HepG2 (cell line): ENCODE data around the gene WWP2. TPM values are rescaled to one million over a fixed set of nuclear protein-coding genes. Genes with fewer than 3 reads are reported as not detected.

ENCODE experiments used
- CBFB ChIP-seq: sonication (generic); formaldehyde crosslinking; IDR thresholded peaks from 2 replicates; pipeline ENCODE4 v1.4.0; 2020; ENCODE audit warnings: missing genetic modification reagents
- NCOA5 ChIP-seq: sonication (generic); formaldehyde crosslinking; IDR thresholded peaks from 2 replicates; pipeline ENCODE4 v1.4.0; 2020; ENCODE audit warnings: missing genetic modification reagents
- RFX3 ChIP-seq: IDR thresholded peaks from 2 replicates; pipeline ENCODE4 v1.6.1; 2016; ENCODE audit warnings: missing biosample characterization, missing genetic modification reagents
- TEAD2 ChIP-seq: sonication (generic); formaldehyde crosslinking; IDR thresholded peaks from 2 replicates; pipeline ENCODE4 v1.9.0; 2021; ENCODE audit warnings: missing genetic modification reagents
- THAP11 ChIP-seq: IDR thresholded peaks from 2 replicates; pipeline ENCODE4 v1.6.1; 2016; ENCODE audit warnings: missing biosample characterization, missing genetic modification reagents
- WIZ ChIP-seq: sonication (generic); formaldehyde crosslinking; IDR thresholded peaks from 2 replicates; pipeline ENCODE4 v1.5.1; 2020; ENCODE audit warnings: mild to moderate bottlenecking, missing genetic modification reagents
- ZFP90 ChIP-seq: sonication (generic); formaldehyde crosslinking; IDR thresholded peaks from 2 replicates; pipeline ENCODE4 v1.8.0; 2022; ENCODE audit warnings: missing genetic modification reagents, mild to moderate bottlenecking, inconsistent platforms, borderline replicate concordance
- ZNF138 ChIP-seq: sonication (generic); formaldehyde crosslinking; IDR thresholded peaks from 2 replicates; pipeline ENCODE4 v1.5.0; 2020; ENCODE audit warnings: mild to moderate bottlenecking, low read depth, missing genetic modification reagents
- ZNF33A ChIP-seq: sonication (generic); formaldehyde crosslinking; IDR thresholded peaks from 2 replicates; pipeline ENCODE4 v1.5.1; 2020; ENCODE audit warnings: missing genetic modification reagents, mild to moderate bottlenecking, moderate library complexity, borderline replicate concordance
- ZNF747 ChIP-seq: sonication (generic); formaldehyde crosslinking; IDR thresholded peaks from 2 replicates; pipeline ENCODE4 v1.8.1; 2023; ENCODE audit warnings: missing genetic modification reagents, mild to moderate bottlenecking, borderline replicate concordance
- ZSCAN25 ChIP-seq: sonication (generic); formaldehyde crosslinking; IDR thresholded peaks from 2 replicates; pipeline ENCODE4 v1.8.0; 2022; ENCODE audit warnings: mild to moderate bottlenecking, missing genetic modification reagents
- polyA plus RNA-seq, 8 experiments: library from polyadenylated mRNA; depleted of rRNA in 3 of 8; stranded (reverse) in 7 of 8; unstranded in 1 of 8; fragments of >200 nt; fragmentation: Illumina TruSeq in 4 of 8; extraction: Trizol in 4 of 8; gene quantifications; 2 replicates each; pipeline versions ENCODE4 v1.2.1 to v1.2.3, GENCODE V29; 2011 to 2016; ENCODE audit warnings: low read depth in 4 of 8, missing spikeins in 1 of 8, mixed read lengths in 1 of 8; ENCODE audit not compliant: insufficient read depth in 1 of 8
- total RNA-seq, 5 experiments: library from RNA; depleted of rRNA; stranded (reverse); fragments of >200 nt; fragmentation: Illumina TruSeq; extraction: Trizol; gene quantifications; 2 replicates each; pipeline ENCODE4 v1.2.3, GENCODE V29; 2016; ENCODE audit warnings: low read depth in 1 of 5
- TF ChIP-seq, protein P1 (sequence below): sonication (generic); formaldehyde crosslinking; IDR thresholded peaks from 2 replicates; pipeline ENCODE4 v1.5.0; 2020; ENCODE audit warnings: mild to moderate bottlenecking, missing genetic modification reagents
- TF ChIP-seq, protein P2 (sequence below): sonication (generic); formaldehyde crosslinking; IDR thresholded peaks from 2 replicates; pipeline ENCODE4 v1.4.0; 2020; ENCODE audit warnings: missing genetic modification reagents, mild to moderate bottlenecking, borderline replicate concordance
- TF ChIP-seq, protein P3 (sequence below): sonication (generic); formaldehyde crosslinking; IDR thresholded peaks from 2 replicates; pipeline ENCODE4 v1.8.1; 2023; ENCODE audit warnings: mild to moderate bottlenecking, inconsistent platforms, moderate library complexity, missing genetic modification reagents, borderline replicate concordance
- TF ChIP-seq, protein P4 (sequence below): sonication (generic); formaldehyde crosslinking; IDR thresholded peaks from 2 replicates; pipeline ENCODE4 v1.4.0; 2020; ENCODE audit warnings: mild to moderate bottlenecking, missing genetic modification reagents
- TF ChIP-seq, protein P5 (sequence below): sonication (generic); formaldehyde crosslinking; IDR thresholded peaks from 2 replicates; pipeline ENCODE4 v1.5.1; 2020; ENCODE audit warnings: mild to moderate bottlenecking, missing genetic modification reagents, moderate library complexity
- TF ChIP-seq, protein P6 (sequence below): IDR thresholded peaks from 2 replicates; pipeline ENCODE4 v1.6.1; 2016; ENCODE audit warnings: missing genetic modification reagents, missing compliant biosample characterization

WWP2 gene
- total and polyA plus RNA-seq, 2 of the 13 experiments (the other 11 are each of a cell fraction or from before 2014, with no cell fraction given): 11.4 to 28.2 TPM

DNA sequence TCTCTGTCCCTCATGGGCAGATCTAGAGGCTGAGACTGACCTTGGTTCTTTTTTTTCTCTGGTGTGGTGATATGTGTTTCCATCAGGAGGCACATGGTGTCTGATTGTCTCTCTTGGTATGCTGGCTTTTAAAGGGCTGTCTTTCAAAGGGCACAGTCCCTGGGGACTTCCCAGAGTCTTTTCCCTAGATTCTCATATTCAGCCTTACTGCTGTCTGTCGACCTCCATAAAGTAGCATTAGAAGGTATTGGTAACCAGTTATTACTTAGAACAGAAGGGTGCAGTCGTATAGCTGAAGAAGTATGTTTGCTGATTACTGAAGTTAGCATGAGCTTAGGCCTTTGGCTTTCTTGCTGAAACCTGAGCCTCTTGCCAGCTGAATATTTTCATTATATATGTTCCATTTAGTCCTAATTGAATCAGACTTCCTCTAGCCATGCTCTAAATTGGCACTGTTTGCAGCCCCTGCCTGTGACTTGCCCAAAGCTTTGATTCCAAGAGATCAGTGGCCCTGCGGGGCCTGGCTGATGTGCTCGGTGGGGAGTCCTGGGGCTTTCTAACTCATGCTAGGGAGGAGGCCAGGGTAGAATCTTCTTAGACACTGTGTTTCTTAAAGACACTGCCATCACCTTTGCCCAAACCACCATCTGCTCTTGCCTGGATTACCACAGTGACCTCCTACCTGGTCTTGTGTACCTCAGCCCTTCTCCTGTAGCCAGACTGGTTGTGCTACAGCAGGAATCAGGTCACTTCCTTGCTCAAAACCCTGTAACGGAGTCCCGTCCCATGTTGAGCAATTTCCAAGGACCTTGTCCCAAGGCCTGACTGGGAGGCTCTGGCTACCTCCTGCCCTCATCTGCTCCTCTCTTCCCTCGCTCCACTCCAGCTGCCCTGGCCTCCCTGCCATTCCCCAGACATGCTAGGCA, 71.5 kb downstream of the WWP2 start (continued):
- TF ChIP-seq, protein P1, sequence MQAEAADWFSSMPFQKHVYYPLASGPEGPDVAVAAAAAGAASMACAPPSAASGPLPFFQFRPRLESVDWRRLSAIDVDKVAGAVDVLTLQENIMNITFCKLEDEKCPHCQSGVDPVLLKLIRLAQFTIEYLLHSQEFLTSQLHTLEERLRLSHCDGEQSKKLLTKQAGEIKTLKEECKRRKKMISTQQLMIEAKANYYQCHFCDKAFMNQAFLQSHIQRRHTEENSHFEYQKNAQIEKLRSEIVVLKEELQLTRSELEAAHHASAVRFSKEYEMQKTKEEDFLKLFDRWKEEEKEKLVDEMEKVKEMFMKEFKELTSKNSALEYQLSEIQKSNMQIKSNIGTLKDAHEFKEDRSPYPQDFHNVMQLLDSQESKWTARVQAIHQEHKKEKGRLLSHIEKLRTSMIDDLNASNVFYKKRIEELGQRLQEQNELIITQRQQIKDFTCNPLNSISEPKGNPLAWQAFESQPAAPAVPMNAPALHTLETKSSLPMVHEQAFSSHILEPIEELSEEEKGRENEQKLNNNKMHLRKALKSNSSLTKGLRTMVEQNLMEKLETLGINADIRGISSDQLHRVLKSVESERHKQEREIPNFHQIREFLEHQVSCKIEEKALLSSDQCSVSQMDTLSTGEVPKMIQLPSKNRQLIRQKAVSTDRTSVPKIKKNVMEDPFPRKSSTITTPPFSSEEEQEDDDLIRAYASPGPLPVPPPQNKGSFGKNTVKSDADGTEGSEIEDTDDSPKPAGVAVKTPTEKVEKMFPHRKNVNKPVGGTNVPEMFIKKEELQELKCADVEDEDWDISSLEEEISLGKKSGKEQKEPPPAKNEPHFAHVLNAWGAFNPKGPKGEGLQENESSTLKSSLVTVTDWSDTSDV (CRISPR knock-in tag): no peak
- no peak for TF ChIP-seq WIZ (CRISPR knock-in tag)
- TF ChIP-seq ZNF747 (CRISPR knock-in tag): peak; percentile 44; the same call in 1 of the 2 replicates
- no peak for TF ChIP-seq THAP11 (CRISPR knock-in tag)
- TF ChIP-seq, protein P2, sequence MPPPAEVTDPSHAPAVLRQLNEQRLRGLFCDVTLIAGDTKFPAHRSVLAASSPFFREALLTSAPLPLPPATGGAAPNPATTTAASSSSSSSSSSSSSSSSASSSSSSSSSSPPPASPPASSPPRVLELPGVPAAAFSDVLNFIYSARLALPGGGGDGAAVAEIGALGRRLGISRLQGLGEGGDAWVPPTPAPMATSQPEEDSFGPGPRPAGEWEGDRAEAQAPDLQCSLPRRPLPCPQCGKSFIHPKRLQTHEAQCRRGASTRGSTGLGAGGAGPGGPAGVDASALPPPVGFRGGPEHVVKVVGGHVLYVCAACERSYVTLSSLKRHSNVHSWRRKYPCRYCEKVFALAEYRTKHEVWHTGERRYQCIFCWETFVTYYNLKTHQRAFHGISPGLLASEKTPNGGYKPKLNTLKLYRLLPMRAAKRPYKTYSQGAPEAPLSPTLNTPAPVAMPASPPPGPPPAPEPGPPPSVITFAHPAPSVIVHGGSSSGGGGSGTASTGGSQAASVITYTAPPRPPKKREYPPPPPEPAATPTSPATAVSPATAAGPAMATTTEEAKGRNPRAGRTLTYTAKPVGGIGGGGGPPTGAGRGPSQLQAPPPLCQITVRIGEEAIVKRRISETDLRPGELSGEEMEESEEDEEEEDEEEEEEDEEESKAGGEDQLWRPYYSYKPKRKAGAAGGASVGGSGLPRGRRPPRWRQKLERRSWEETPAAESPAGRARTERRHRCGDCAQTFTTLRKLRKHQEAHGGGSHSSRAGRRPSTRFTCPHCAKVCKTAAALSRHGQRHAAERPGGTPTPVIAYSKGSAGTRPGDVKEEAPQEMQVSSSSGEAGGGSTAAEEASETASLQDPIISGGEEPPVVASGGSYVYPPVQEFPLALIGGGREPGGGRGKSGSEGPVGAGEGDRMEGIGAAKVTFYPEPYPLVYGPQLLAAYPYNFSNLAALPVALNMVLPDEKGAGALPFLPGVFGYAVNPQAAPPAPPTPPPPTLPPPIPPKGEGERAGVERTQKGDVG (CRISPR knock-in tag): peak; percentile 57; the same call in 1 of the 2 replicates
- TF ChIP-seq, protein P3, sequence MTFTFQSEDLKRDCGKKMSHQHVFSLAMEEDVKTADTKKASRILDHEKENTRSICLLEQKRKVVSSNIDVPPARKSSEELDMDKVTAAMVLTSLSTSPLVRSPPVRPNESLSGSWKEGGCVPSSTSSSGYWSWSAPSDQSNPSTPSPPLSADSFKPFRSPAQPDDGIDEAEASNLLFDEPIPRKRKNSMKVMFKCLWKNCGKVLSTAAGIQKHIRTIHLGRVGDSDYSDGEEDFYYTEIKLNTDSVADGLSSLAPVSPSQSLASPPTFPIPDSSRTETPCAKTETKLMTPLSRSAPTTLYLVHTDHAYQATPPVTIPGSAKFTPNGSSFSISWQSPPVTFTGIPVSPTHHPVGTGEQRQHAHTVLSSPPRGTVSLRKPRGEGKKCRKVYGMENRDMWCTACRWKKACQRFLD (CRISPR knock-in tag): no peak
- no peak for TF ChIP-seq ZNF33A (CRISPR knock-in tag)
- TF ChIP-seq, protein P4, sequence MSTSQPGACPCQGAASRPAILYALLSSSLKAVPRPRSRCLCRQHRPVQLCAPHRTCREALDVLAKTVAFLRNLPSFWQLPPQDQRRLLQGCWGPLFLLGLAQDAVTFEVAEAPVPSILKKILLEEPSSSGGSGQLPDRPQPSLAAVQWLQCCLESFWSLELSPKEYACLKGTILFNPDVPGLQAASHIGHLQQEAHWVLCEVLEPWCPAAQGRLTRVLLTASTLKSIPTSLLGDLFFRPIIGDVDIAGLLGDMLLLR: no peak
- no peak for TF ChIP-seq NCOA5 (CRISPR knock-in tag)
- TF ChIP-seq ZSCAN25 (CRISPR knock-in tag): no peak
- TF ChIP-seq, protein P5, sequence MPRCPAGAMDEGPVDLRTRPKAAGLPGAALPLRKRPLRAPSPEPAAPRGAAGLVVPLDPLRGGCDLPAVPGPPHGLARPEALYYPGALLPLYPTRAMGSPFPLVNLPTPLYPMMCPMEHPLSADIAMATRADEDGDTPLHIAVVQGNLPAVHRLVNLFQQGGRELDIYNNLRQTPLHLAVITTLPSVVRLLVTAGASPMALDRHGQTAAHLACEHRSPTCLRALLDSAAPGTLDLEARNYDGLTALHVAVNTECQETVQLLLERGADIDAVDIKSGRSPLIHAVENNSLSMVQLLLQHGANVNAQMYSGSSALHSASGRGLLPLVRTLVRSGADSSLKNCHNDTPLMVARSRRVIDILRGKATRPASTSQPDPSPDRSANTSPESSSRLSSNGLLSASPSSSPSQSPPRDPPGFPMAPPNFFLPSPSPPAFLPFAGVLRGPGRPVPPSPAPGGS (CRISPR knock-in tag): no peak
- TF ChIP-seq CBFB (CRISPR knock-in tag): no peak
- TF ChIP-seq, protein P6, sequence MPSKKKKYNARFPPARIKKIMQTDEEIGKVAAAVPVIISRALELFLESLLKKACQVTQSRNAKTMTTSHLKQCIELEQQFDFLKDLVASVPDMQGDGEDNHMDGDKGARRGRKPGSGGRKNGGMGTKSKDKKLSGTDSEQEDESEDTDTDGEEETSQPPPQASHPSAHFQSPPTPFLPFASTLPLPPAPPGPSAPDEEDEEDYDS (CRISPR knock-in tag): no peak
- TF ChIP-seq RFX3: no peak
- TF ChIP-seq TEAD2 (CRISPR knock-in tag): no peak
- TF ChIP-seq ZFP90 (CRISPR knock-in tag): no peak
- no peak for TF ChIP-seq ZNF138 (CRISPR knock-in tag)
